IMR-90 (cell line): ENCODE data around the gene CALN1. TPM values are rescaled to one million over a fixed set of nuclear protein-coding genes. Genes with fewer than 3 reads are reported as not detected.

ENCODE experiments used
- ATAC-seq: fragments of 200-7000 bp; cut with Tn5 transposase; 2 replicates; pipeline ENCODE4 v1.9.1; 2020; ENCODE audit warnings: low read depth, mild to moderate bottlenecking, moderate library complexity
- BruUV-seq: library from RNA; stranded (reverse); fragments of 400-500 nt; replicated peaks from 2 replicates; lab custom pipeline; 2021; lab: Mats Ljungman, UMichigan
- CTCF ChIA-PET: fragments of 300-600 bp; formaldehyde crosslinking; extraction: SDS; loops from one replicate; lab custom pipeline; 2021; ENCODE audit warnings: antibody characterized with exemption; lab: Yijun Ruan, JAX
- POLR2A ChIA-PET: fragments of 300-600 bp; sonication (Branson Sonifier 250); formaldehyde crosslinking; loops from one replicate; lab custom pipeline; 2022; ENCODE audit warnings: antibody characterized with exemption; ENCODE audit not compliant: unreplicated experiment; lab: Charles Lee
- DNase-seq: peaks from one replicate; pipeline ENCODE4 v3.0.0; 2013
- H2AFZ ChIP-seq: replicated peaks from 2 replicates; pipeline ENCODE3; 2013; ENCODE audit warnings: low read length, mild to moderate bottlenecking; ENCODE audit not compliant: poor library complexity
- H2AK5ac ChIP-seq: 2 replicates; pipeline ENCODE4 v1.6.1; 2013; ENCODE audit warnings: low read depth, low read length, inconsistent platforms
- H2AK9ac ChIP-seq: replicated peaks from 2 replicates; pipeline ENCODE3; 2013; ENCODE audit warnings: mild to moderate bottlenecking, low read depth, low read length, moderate library complexity; ENCODE audit not compliant: poor library complexity
- H2BK120ac ChIP-seq: 2 replicates; pipeline ENCODE4 v1.6.1; 2013; ENCODE audit warnings: low read depth, low read length, inconsistent platforms
- H2BK15ac ChIP-seq: 3 replicates; pipeline ENCODE4 v1.6.1; 2013; ENCODE audit warnings: low read depth, low read length, inconsistent platforms
- H2BK20ac ChIP-seq: 2 replicates; pipeline ENCODE4 v1.6.1; 2013; ENCODE audit warnings: low read depth, mild to moderate bottlenecking, inconsistent platforms, low read length, moderate library complexity
- H2BK5ac ChIP-seq: 2 replicates; pipeline ENCODE4 v1.6.1; 2013; ENCODE audit warnings: mild to moderate bottlenecking, low read depth, low read length, inconsistent platforms; ENCODE audit not compliant: poor library complexity, severe bottlenecking
- H3K14ac ChIP-seq: replicated peaks from 2 replicates; pipeline ENCODE4 v1.6.1; 2013; ENCODE audit warnings: low read depth, low read length, inconsistent platforms
- H3K18ac ChIP-seq: 2 replicates; pipeline ENCODE4 v1.6.1; 2013; ENCODE audit warnings: low read depth, low read length, control low read depth
- H3K23ac ChIP-seq: 2 replicates; pipeline ENCODE4 v1.6.1; 2013; ENCODE audit warnings: low read depth, low read length, inconsistent platforms
- H3K27ac ChIP-seq: 2 replicates; pipeline ENCODE4 v1.5.1; 2013; ENCODE audit warnings: mild to moderate bottlenecking, control low read depth, low read length; ENCODE audit not compliant: insufficient read depth
- H3K27me3 ChIP-seq: 2 replicates; pipeline ENCODE4 v1.6.1; 2013; ENCODE audit warnings: low read length; ENCODE audit not compliant: control insufficient read depth, insufficient read depth
- H3K36me3 ChIP-seq: 2 replicates; pipeline ENCODE4 v1.6.1; 2013; ENCODE audit warnings: low read length, mixed read lengths; ENCODE audit not compliant: control insufficient read depth, insufficient read depth
- H3K4ac ChIP-seq: 2 replicates; pipeline ENCODE4 v1.6.1; 2013; ENCODE audit warnings: low read depth, low read length, inconsistent platforms
- H3K4me1 ChIP-seq: 2 replicates; pipeline ENCODE4 v1.6.1; 2013; ENCODE audit warnings: low read length, mixed read lengths; ENCODE audit not compliant: control insufficient read depth, insufficient read depth
- H3K4me2 ChIP-seq: 2 replicates; pipeline ENCODE4 v1.6.1; 2013; ENCODE audit warnings: low read depth, mild to moderate bottlenecking, control low read depth, low read length, moderate library complexity
- H3K4me3 ChIP-seq: 2 replicates; pipeline ENCODE4 v1.5.1; 2013; ENCODE audit warnings: low read depth, mild to moderate bottlenecking, control low read depth, low read length, moderate library complexity; ENCODE audit not compliant: insufficient read depth
- H3K56ac ChIP-seq: 2 replicates; pipeline ENCODE4 v1.6.1; 2013; ENCODE audit warnings: low read length, inconsistent platforms; ENCODE audit not compliant: insufficient read depth; ENCODE audit errors: extremely low read depth
- H3K79me1 ChIP-seq, 2 experiments: 2 replicates each; pipeline ENCODE4 v1.6.1; 2013; ENCODE audit warnings: low read length in 2 of 2, inconsistent platforms in 1 of 2, low read depth in 1 of 2
- H3K9ac ChIP-seq: 2 replicates; pipeline ENCODE4 v1.6.1; 2013; ENCODE audit warnings: low read depth, low read length, control low read depth
- H3K9me1 ChIP-seq: 2 replicates; pipeline ENCODE4 v1.6.1; 2013; ENCODE audit warnings: low read length, inconsistent platforms; ENCODE audit not compliant: insufficient read depth
- H3K9me3 ChIP-seq: 2 replicates; pipeline ENCODE4 v1.6.1; 2013; ENCODE audit warnings: low read length; ENCODE audit not compliant: control insufficient read depth, insufficient read depth
- H4K20me1 ChIP-seq: 2 replicates; pipeline ENCODE4 v1.6.1; 2013; ENCODE audit warnings: low read length, inconsistent platforms; ENCODE audit not compliant: insufficient read depth
- H4K5ac ChIP-seq: 2 replicates; pipeline ENCODE4 v1.6.1; 2013; ENCODE audit warnings: mild to moderate bottlenecking, low read depth, low read length, control low read depth
- H4K8ac ChIP-seq, 2 experiments: 2 replicates each; pipeline ENCODE4 v1.6.1; 2013; ENCODE audit warnings: low read depth in 2 of 2, low read length in 2 of 2, control low read depth in 1 of 2, inconsistent platforms in 1 of 2
- H4K91ac ChIP-seq: 2 replicates; pipeline ENCODE4 v1.6.1; 2013; ENCODE audit warnings: low read depth, low read length, inconsistent platforms; ENCODE audit not compliant: insufficient read depth
- MAFK ChIP-seq: IDR thresholded peaks from 2 replicates; pipeline ENCODE4 v1.6.1; 2012; ENCODE audit warnings: low read depth, low read length, improper control_type of control experiment
- MAZ ChIP-seq: IDR thresholded peaks from 2 replicates; pipeline ENCODE4 v1.6.1; 2012; ENCODE audit warnings: low read depth, mild to moderate bottlenecking, low read length, improper control_type of control experiment, moderate library complexity, borderline replicate concordance
- POLR2A ChIP-seq: IDR thresholded peaks from 2 replicates; pipeline ENCODE4 v1.6.1; 2012; ENCODE audit warnings: mild to moderate bottlenecking, low read depth, low read length
- RCOR1 ChIP-seq: IDR thresholded peaks from 2 replicates; pipeline ENCODE4 v1.6.1; 2012; ENCODE audit warnings: mild to moderate bottlenecking, low read length, improper control_type of control experiment; ENCODE audit not compliant: insufficient replicate concordance
- USF2 ChIP-seq: fragments of 150-350 bp; IDR thresholded peaks from 2 replicates; pipeline ENCODE4 v1.6.1; 2017; ENCODE audit warnings: mild to moderate bottlenecking, antibody characterized with exemption, low read length, low read depth
- WGBS, 2 experiments: methylation state at CpG; one replicate each; pipeline versions ENCODE4 v1.1.5 to v1.1.7; 2013; ENCODE audit warnings: missing lambda C conversion rate in 2 of 2; ENCODE audit not compliant: insufficient read length in 1 of 2; ENCODE audit errors: extremely low coverage in 2 of 2; 5-methylcytosine and 5-hydroxymethylcytosine counted together
- dilution Hi-C: fragments of 300-500 bp; cut with HindIII; formaldehyde crosslinking; loops from one replicate; pipeline ENCODE4 v1.14.3; 2018; ENCODE audit warnings: low sequenced_read_pairs; ENCODE audit not compliant: unreplicated experiment
- in situ Hi-C: fragments of 300-500 bp; cut with MboI; formaldehyde crosslinking; loops from 3 replicates; pipeline ENCODE4 v1.14.3; 2019; ENCODE audit warnings: low sequenced_read_pairs, inconsistent platforms, mixed read lengths
- intact Hi-C: fragments of 100-400 bp; cut with micrococcal nuclease; formaldehyde crosslinking; loops from 2 replicates; pipeline ENCODE4 v1.10.0; 2022
- polyA plus RNA-seq, 3 experiments: library from polyadenylated mRNA; depleted of rRNA; stranded (reverse); fragments of >200 nt; gene quantifications; 2 replicates each; pipeline ENCODE4 v1.2.3, GENCODE V29; 2012; ENCODE audit warnings: low replicate concordance in 1 of 3
- total RNA-seq: library from RNA; depleted of rRNA; stranded (reverse); fragments of >200 nt; gene quantifications from 2 replicates; pipeline ENCODE4 v1.2.3, GENCODE V29; 2012

The CALN1 gene
- total and polyA plus RNA-seq, 2 of the 4 experiments (the other 2 are of a cell fraction) = not detected

GRCh38 chr7:71772779-71773178 is 639.4 kb downstream of the CALN1 start:
- no CpG with 5 or more reads among the region's 3 CpGs for WGBS, 2 experiments
- no peak overlapping the region for H3K4me2 ChIP-seq

More at GRCh38 chr7:71772779-71773178, 639.4 kb downstream of the CALN1 start:
- Histone ChIP-seq H3K36me3 (no peaks in the 10 kb centered on the region), H2AK5ac (no peak overlapping the region), H2BK5ac (no peak overlapping the region), H3K23ac (no peak overlapping the region), H3K9me3 (peaks cover 27% of the 10 kb centered on the region; the same call in 1 of the 2 replicates), H3K4me3 (no peak overlapping the region), H2BK15ac (no peak overlapping the region), H3K4ac (no peak overlapping the region), H3K79me1 (no peaks in the 10 kb centered on the region), H3K4me1 (no peaks in the 10 kb centered on the region), H2AK9ac (no peak overlapping the region), H4K5ac (no peak overlapping the region), H3K56ac (no peak overlapping the region), H3K14ac (no peak overlapping the region), H3K27ac (no peak overlapping the region), H2BK120ac (no peak overlapping the region), H4K91ac (no peak overlapping the region), H3K27me3 (no peaks in the 10 kb centered on the region), H2BK20ac (no peak overlapping the region), H2AFZ (no peak overlapping the region), H3K9ac (no peak overlapping the region), H4K8ac (no peak overlapping the region), H3K18ac (no peak overlapping the region), H3K9me1 (no peaks in the 10 kb centered on the region), H4K20me1 (no peaks in the 10 kb centered on the region)
- no peak for DNase-seq
- TF ChIP-seq MAFK (no peak), RCOR1 (no peak), USF2 (no peak), POLR2A (no peak), MAZ (no peak)
- intact Hi-C loops (no loop called here), dilution Hi-C loops (no loop called here), in situ Hi-C loops (no loop called here)
- ChIA-PET POLR2A (no interaction called here), CTCF (no interaction called here)
- BruUV-seq = no TSS peak
- no peak for ATAC-seq
